ENCODE data around the gene NDUFA11.
"Not testable (repeated sequence)": the region's sequence is repeated elsewhere in the genome, so short reads cannot be mapped to it uniquely, and the experiment has no call there.

NDUFA11 gene

DNA sequence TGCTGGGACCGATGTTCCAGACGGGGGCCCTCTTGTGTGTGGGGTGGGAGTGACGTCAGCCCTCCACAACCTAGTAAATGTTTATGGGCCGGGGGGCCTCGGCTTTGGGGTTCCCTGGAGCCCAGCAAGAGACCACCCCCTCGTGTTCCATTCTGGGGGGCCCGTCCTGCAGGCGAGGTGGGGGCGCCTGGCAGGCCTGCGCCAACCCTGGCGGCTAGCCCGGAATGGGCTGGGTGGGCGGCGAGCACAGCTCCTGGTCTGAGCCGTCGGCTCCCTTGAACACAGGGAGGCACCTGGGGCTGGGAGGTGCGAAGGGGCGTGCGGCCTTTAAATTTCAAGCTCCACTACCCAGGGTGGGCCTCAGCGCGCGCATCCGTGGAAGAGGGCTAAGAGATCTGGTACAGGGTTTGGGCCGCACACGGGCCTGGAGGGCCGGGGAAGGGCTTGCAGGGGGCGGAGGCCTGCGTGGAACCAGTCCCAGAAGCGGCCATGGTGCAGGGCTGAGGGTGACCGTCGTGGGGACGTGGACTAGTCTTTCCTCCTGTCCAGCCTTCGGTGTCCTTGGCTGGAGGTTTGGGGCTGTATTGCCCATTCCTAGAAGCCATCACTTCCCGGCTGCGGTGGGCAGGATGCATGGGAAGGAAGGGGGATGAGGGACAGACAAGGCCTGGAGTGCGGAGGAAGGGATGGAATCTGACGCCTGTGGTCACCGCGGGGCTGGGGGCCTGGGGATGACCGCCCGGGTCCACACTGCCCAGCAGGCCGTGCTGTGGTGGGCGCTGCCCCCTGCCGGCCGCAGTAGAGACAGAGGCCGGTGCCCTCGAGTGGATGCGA is 11.4 kb downstream of the NDUFA11 start:
- H3K36me3 Mint-ChIP-seq (ENCODE audit: low read depth): no peaks in the 10 kb centered on the region
- H3K27me3 Mint-ChIP-seq: peaks cover 5% of the 10 kb centered on the region
- no peak overlapping the region for H3K27ac Mint-ChIP-seq
- H3K9me3 Mint-ChIP-seq: no peaks in the 10 kb centered on the region
- peaks cover 4% of the 10 kb centered on the region for H3K4me1 Mint-ChIP-seq (ENCODE audit: low read depth)
- H3K4me3 Mint-ChIP-seq: no peak overlapping the region

DNA sequence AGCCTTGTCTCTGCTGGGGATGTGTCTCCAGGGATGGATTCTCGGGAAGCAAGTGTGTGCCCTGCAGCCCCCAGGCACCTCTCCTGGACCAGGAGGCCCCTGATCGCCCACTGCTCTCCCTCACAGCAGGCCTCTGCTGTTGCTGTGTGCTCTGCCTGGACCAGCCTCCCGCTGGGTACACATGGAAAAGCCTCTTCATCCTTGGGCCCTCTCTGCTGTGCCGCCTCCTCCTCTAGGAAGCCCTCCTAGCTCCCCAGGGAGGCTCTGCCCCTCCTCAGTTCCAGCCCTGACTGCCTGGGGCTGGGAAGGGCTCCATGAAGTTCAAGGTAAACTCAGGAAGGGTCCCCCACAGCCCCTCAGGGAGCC is 12.0 kb downstream of the NDUFA11 start:
- H3K27me3 Mint-ChIP-seq: peaks cover 5% of the 10 kb centered on the region
- H3K9me3 Mint-ChIP-seq: no peaks in the 10 kb centered on the region
- peaks cover 4% of the 10 kb centered on the region for H3K4me1 Mint-ChIP-seq (ENCODE audit: low read depth)
- no peak overlapping the region for H3K4me3 Mint-ChIP-seq
- no peak overlapping the region for H3K27ac Mint-ChIP-seq
- H3K36me3 Mint-ChIP-seq (ENCODE audit: low read depth): no peaks in the 10 kb centered on the region

DNA sequence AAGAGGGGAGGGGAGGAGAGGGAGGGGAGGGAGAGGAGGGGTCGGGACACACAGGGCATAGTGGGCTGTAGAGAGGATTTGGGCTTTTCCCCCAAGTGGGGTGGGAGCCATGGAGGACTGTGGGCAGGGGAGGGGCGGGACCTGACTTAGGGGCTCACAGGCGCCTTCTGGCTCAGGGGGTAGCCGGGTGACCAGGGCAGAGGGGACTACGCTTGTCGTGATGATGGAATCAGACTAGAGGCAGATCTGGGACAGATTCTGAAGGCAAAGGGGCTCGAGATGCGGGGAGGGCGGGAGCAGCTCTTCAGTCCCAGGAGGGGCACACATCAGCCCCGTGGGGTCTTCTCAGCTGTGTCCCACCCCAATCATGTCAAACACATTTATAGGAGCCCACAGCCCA is 13.5 kb downstream of the NDUFA11 start:
- H3K4me1 Mint-ChIP-seq (ENCODE audit: low read depth): peaks cover 4% of the 10 kb centered on the region
- no peak overlapping the region for H3K27ac Mint-ChIP-seq
- H3K4me3 Mint-ChIP-seq: no peak overlapping the region
- H3K27me3 Mint-ChIP-seq: peaks cover 10% of the 10 kb centered on the region
- H3K9me3 Mint-ChIP-seq: no peaks in the 10 kb centered on the region
- no peaks in the 10 kb centered on the region for H3K36me3 Mint-ChIP-seq (ENCODE audit: low read depth)

DNA sequence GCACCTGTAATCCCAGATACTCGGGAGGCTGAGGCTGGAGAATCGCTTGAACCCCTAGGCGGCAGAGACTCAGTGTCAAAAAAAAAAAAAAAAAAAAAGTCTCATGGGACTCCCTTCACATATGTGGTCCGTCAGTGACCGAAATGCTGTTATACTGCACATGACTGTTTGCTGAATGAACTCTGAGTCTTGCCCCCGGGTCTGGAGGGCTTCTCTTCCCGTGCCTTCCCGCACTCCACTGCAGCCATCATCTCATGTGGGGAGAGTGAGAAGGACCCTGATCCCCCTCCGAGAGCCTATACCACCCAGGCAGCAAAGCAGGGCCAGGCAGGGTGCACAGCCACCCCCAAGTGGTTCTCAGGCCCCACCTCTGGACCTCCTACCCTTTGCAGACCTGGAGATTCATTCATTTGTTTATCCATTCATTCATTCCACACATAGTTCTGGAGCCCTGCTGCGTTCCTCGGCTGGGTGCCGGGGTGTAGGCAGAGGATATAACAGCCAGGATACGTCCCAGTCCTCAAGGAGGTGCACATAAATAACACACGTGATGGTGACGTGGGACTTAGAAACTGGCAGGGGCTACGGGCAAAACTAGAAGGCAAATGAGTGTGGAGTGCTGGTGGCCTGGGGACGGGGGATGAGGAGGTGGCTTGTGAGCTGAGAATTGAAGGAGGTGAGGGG is 14.2 kb downstream of the NDUFA11 start:
- H3K27ac Mint-ChIP-seq: no peak overlapping the region

GRCh38 chr19:5884065-5884811 is 19.4 kb downstream of the NDUFA11 start:
- not testable (repeated sequence) for H3K27ac Mint-ChIP-seq; H3K4me3 Mint-ChIP-seq; H3K36me3 Mint-ChIP-seq (ENCODE audit: low read depth); H3K4me1 Mint-ChIP-seq (ENCODE audit: low read depth); H3K9me3 Mint-ChIP-seq
- peaks cover 19% of the 10 kb centered on the region for H3K27me3 Mint-ChIP-seq

More for the DNA sequence above, 14.2 kb downstream of the NDUFA11 start:
- no peaks in the 10 kb centered on the region for H3K36me3 Mint-ChIP-seq (ENCODE audit: low read depth)
- no peak overlapping the region for H3K4me3 Mint-ChIP-seq
- no peaks in the 10 kb centered on the region for H3K9me3 Mint-ChIP-seq
- peaks cover 10% of the 10 kb centered on the region for H3K27me3 Mint-ChIP-seq
- peaks cover 4% of the 10 kb centered on the region for H3K4me1 Mint-ChIP-seq (ENCODE audit: low read depth)

GRCh38 chr19:5883157-5883873 is 20.3 kb downstream of the NDUFA11 start:
- not testable (repeated sequence) for H3K9me3 Mint-ChIP-seq

GRCh38 chr19:5882421-5882968 is 21.1 kb downstream of the NDUFA11 start:
- Mint-ChIP-seq H3K4me1 (ENCODE audit: low read depth) (no peaks in the 10 kb centered on the region), H3K4me3 (no peak overlapping the region), H3K27ac (no peak overlapping the region), H3K36me3 (ENCODE audit: low read depth) (no peaks in the 10 kb centered on the region), H3K9me3 (no peaks in the 10 kb centered on the region), H3K27me3 (peaks cover 20% of the 10 kb centered on the region)

More at GRCh38 chr19:5883157-5883873, 20.3 kb downstream of the NDUFA11 start:
- peaks cover 19% of the 10 kb centered on the region for H3K27me3 Mint-ChIP-seq
- not testable (repeated sequence) for H3K27ac Mint-ChIP-seq; H3K4me1 Mint-ChIP-seq (ENCODE audit: low read depth); H3K36me3 Mint-ChIP-seq (ENCODE audit: low read depth); H3K4me3 Mint-ChIP-seq

DNA sequence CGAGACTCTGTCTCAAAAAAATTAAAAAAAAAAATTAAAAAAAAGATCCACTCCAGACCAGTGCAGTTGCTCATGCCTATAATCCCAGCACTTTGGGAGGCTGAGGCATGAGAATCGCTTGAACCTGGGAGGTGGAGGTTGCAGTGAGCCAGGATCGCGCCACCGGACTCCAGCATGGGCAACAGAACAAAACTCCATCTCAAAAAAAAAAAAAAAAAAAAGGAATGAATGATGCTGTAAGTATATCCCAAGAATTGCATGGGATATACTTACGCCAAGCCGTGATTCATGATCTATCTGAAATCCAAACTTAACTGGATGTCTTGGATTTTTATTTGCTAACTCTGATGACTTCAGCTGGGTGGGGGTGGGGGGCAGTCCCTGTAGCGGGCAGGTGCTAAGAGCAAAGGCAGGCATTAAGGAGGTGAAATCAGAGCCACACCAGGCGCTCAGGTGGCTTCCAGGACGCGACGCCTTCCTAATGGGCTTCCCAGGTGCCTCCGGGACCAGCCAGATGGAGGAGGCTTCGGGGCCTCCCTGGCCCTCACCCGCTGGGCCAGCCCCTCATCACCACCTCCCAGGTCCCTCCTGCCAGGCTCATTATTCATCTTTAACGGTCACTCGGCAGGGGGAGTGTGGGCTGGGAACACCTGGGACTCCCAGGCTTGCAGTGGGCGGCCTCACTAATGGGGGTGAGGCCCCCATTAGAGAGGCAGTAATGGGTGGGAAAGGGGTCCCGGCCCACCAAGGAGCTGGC is 21.9 kb downstream of the NDUFA11 start:
- H3K4me3 Mint-ChIP-seq: no peak overlapping the region
- peaks cover 23% of the 10 kb centered on the region for H3K27me3 Mint-ChIP-seq
- no peak overlapping the region for H3K27ac Mint-ChIP-seq
- no peaks in the 10 kb centered on the region for H3K4me1 Mint-ChIP-seq (ENCODE audit: low read depth)
- no peaks in the 10 kb centered on the region for H3K36me3 Mint-ChIP-seq (ENCODE audit: low read depth)
- H3K9me3 Mint-ChIP-seq: no peaks in the 10 kb centered on the region

DNA sequence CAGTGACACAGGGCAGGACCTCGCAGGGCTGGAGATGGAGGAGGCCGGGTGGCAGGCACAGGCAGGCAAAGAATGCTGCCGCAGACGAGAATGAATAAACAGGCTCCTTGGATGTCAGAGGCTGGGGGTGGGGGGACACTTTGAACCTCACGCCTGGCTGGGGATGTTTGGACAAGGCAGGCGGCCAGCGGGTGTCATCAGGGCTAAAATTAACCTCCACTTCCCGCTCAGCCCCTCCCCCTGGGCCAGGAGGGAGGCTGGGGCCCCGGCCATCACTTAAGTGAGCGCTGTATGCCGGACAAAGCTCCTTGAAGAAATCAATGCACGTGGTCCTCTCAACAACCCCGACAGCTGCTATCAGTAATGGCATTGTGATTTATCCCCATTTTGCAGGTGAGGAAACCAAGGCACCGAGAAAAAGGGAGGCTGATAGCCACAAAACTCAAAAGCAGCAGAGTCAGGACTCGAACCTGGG is 22.9 kb downstream of the NDUFA11 start:
- no peak overlapping the region for H3K27ac Mint-ChIP-seq
- H3K27me3 Mint-ChIP-seq: peaks cover 23% of the 10 kb centered on the region

GRCh38 chr19:5880196-5880595 is 23.4 kb downstream of the NDUFA11 start:
- no peaks in the 10 kb centered on the region for H3K4me1 Mint-ChIP-seq (ENCODE audit: low read depth)
- no peaks in the 10 kb centered on the region for H3K36me3 Mint-ChIP-seq (ENCODE audit: low read depth)
- H3K4me3 Mint-ChIP-seq: no peak overlapping the region
- H3K27me3 Mint-ChIP-seq: peaks cover 18% of the 10 kb centered on the region
- no peak overlapping the region for H3K27ac Mint-ChIP-seq
- H3K9me3 Mint-ChIP-seq: no peaks in the 10 kb centered on the region

More for the DNA sequence above, 22.9 kb downstream of the NDUFA11 start:
- no peaks in the 10 kb centered on the region for H3K4me1 Mint-ChIP-seq (ENCODE audit: low read depth)
- H3K9me3 Mint-ChIP-seq: no peaks in the 10 kb centered on the region
- H3K4me3 Mint-ChIP-seq: no peak overlapping the region
- no peaks in the 10 kb centered on the region for H3K36me3 Mint-ChIP-seq (ENCODE audit: low read depth)

DNA sequence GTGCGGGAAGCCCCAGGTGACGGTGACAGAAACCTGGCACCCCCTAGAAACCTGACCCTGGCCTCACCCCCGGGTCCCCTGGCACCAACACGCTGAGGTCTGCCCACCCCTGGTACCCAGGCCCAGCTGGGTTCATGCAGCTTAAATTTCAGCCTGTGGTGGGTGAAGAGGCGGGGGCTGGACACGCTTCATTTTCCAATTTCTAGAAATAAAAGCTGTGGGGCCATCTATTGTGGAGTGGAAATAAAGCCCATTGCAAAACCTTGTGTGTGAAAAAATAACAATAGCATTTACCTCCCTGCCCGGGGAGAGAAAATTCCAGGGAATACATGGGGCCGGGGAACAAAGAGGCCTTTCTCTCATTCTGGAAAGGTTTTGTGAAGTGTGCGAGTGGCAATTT is 25.7 kb downstream of the NDUFA11 start:
- no peaks in the 10 kb centered on the region for H3K9me3 Mint-ChIP-seq

DNA sequence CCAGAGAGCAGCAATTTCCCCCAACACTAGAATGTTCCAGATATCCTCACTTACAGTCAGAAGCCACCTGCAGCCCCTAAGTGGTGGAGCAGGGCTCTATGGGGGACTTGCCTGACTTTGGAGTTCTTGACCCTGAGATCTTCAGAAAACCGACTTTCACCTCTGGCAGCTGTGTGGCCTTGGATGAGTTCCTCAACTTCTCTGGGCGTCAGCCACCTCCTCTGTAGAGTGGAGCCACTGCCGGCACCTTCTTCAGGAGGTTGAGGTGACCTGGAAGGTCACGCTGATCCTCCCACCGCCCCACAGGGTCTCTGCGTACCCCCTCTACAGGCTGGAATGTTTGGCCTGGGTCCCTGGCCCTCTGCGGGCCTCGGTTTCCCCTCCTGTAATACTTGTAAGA is 26.2 kb downstream of the NDUFA11 start:
- Mint-ChIP-seq H3K27ac (no peak overlapping the region), H3K36me3 (ENCODE audit: low read depth) (no peaks in the 10 kb centered on the region), H3K4me3 (no peak overlapping the region), H3K27me3 (peaks cover 10% of the 10 kb centered on the region), H3K4me1 (ENCODE audit: low read depth) (no peaks in the 10 kb centered on the region), H3K9me3 (no peaks in the 10 kb centered on the region)

More for the DNA sequence above, 25.7 kb downstream of the NDUFA11 start:
- Mint-ChIP-seq H3K27me3 (peaks cover 13% of the 10 kb centered on the region), H3K27ac (no peak overlapping the region), H3K4me3 (no peak overlapping the region), H3K4me1 (ENCODE audit: low read depth) (no peaks in the 10 kb centered on the region), H3K36me3 (ENCODE audit: low read depth) (no peaks in the 10 kb centered on the region)

DNA sequence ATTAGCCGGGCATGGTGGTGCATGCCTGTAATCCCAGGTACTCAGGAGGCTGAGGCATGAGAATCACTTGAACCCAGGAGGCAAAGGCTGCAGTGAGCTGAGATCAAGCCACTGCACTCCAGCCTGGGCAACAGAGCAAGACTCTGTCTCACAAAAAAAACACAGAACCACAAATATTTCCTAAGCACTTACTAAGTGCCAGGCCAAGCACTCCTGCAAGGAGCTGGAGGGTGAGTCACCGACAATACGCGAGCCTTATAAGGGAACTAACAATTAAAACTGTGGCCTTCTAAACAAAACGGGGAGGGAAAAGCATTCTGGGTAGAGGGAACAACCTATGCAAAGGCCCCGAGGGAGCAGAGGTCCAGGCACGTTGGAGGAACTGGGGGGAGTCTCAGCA is 29.1 kb downstream of the NDUFA11 start:
- H3K4me1 Mint-ChIP-seq (ENCODE audit: low read depth); H3K9me3 Mint-ChIP-seq; H3K36me3 Mint-ChIP-seq (ENCODE audit: low read depth); H3K27ac Mint-ChIP-seq; H3K4me3 Mint-ChIP-seq; H3K27me3 Mint-ChIP-seq: not testable (repeated sequence)
